NCI-H526 treated with DMSO at 0.1 percent for 48 hours (cell line): ENCODE measurements around the gene PRR29.
"Not testable (repeated sequence)": the region's sequence is repeated elsewhere in the genome, so short reads cannot be mapped to it uniquely, and the experiment has no call there.

Experiments used
- DNase-seq: peaks from one replicate; lab custom pipeline; 2025; lab: John Stamatoyannopoulos, UW

The PRR29 gene

GRCh38 chr17:63974594-63975192 lies 23.5 kb upstream of the PRR29 start:
- DNase-seq = no peak

DNA sequence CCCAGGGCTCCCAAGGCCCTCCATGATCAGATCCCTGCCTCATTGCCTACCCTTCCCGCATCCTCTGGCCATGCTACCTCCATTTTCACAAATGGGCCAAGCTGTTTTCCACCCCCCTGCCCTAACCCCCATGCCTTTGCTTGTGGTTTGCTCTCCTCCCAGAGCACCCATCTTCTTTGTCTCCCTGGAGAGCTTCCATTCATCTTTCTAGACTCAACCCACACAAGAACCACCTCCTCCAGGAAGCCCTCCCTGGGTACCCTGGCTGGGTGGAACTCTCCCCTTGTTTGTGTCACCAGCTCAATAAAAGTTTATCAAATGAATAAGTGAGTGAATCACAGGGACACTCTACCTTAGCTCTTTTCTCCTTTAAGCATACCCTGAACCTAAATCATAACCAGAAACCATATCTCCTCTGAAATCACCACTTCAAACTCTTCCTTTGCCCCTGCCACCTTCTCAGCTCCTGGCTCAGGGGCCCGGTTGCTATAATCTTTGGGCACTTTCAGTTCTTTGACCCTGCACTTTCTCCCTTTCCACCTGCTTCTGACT lies 22.5 kb upstream of the PRR29 start:
- no peak for DNase-seq

DNA sequence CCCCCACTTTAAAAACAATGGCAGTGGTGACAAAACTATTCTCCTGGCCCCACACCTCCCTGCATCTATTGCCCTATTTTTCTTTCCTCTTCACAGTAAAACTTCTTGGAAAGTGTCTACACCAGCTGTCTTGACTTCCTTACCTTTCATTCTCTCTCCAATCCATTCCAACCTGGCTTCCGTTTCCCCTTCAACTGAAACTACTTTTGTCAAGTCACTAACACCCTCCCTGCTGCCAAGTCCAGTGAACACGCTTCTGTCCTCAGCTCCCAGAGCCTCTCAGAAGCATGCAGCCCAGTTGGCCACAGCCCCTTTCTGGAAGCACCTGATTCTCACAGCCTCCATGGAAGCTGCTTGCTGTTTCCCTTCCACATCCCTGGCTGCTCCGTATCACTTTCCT lies 21.4 kb upstream of the PRR29 start:
- DNase-seq = no peak

GRCh38 chr17:63978272-63979200 lies 19.6 kb upstream of the PRR29 start:
- no peak for DNase-seq

GRCh38 chr17:63982641-63983040 lies 15.5 kb upstream of the PRR29 start:
- not testable (repeated sequence) for DNase-seq

- no peak for DNase-seq
Measured at GRCh38 chr17:63983320-63983719, 14.8 kb upstream of the PRR29 start.

DNA sequence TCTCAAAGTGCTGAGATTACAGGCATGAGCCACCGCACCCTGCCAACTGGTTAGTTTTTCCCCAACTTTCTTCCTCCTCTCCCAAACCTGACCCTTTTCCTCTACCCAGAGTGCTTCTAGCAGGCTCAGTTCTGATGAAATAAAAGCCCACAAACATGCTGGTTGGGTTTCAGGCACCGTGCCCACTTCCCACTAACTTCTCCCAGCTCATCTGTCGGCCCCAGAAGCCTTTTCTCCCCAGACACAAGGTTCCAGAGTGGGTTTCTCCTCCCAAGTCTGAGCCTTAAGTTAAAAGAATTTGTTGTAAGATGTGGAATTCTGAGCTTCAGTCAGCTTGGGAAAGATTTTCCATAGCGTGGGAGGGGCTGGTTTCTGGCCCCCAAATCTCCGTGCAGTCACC lies 13.9 kb upstream of the PRR29 start:
- DNase-seq = no peak

GRCh38 chr17:63984651-63985386 lies 13.3 kb upstream of the PRR29 start:
- DNase-seq = no peak

GRCh38 chr17:63985387-63986140 lies 12.6 kb upstream of the PRR29 start:
- DNase-seq = no peak

DNA sequence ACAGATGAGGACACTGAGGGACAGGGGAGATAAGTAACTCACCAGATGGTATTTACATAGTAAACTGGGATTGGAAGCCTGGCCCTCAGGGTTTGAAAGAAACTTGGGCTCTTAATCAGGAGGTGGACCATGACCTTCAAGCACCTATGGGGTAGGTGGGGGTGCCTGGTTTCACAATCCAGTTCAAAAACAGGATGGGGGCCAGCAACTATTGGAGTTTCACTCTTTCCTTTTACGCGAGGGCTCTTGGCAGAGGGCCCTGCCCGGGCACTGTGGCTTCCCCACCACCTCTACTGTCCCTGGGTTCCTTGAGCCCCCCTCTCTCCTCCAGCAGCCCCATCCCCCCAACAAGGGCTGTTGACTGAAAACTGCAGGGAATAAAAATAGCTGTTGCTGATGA lies 11.3 kb upstream of the PRR29 start:
- no peak for DNase-seq

DNA sequence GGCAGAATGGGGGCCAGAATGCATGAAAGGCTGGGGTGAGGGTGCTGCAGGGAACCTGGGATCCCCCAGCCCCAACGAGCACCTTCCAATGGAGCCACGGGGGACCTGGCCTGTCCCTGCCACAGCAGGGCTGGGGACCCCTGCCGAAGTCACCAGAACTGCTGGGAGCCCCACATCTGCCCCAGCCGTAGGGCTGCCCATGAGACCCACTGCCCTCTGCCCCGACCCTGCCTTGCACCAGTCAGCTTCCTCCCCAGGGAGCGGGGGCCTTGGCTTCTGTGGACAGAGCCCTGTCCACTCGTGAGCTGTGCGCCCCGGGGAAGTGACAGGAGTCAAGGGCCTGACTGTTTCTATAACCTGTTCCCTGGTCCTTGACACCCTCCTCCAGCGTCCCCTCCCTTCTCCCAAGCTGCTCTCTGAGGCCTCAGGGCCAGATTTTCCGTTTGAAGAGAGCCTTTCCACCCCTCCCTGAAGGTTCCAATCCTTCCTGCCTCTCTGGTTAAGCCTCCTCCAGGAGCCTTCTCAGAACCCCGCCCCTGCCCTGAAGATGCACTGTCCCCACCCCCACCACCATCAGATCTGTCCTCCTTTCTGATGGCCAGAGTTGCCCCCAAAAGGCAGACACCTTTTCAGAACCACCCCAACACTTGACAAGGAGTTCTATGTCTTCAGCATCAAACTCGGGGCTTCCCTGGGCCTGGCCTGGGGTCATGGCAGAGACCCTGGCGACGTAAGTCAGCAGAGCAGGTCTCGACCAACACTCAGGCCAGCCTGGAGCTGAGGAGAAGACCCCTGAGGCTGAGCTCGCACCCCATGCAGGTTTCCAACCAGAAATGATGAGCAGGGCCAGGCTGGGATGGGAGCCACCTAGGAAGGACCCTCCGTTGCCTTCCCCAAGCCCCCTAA lies 10.7 kb upstream of the PRR29 start:
- no peak for DNase-seq

- no peak for DNase-seq
Measured at GRCh38 chr17:63988127-63988478, 10.0 kb upstream of the PRR29 start.

- DNase-seq = no peak
Measured at GRCh38 chr17:63988741-63989621, 9.2 kb upstream of the PRR29 start.

- no peak for DNase-seq
Measured at GRCh38 chr17:63989622-63990345, 8.4 kb upstream of the PRR29 start.

GRCh38 chr17:63991611-63992010 lies 6.5 kb upstream of the PRR29 start:
- DNase-seq = no peak

- DNase-seq = no peak
Measured at GRCh38 chr17:63993368-63993985, 4.7 kb upstream of the PRR29 start.

GRCh38 chr17:63995626-63996025 lies 2.5 kb upstream of the PRR29 start:
- no peak for DNase-seq

DNA sequence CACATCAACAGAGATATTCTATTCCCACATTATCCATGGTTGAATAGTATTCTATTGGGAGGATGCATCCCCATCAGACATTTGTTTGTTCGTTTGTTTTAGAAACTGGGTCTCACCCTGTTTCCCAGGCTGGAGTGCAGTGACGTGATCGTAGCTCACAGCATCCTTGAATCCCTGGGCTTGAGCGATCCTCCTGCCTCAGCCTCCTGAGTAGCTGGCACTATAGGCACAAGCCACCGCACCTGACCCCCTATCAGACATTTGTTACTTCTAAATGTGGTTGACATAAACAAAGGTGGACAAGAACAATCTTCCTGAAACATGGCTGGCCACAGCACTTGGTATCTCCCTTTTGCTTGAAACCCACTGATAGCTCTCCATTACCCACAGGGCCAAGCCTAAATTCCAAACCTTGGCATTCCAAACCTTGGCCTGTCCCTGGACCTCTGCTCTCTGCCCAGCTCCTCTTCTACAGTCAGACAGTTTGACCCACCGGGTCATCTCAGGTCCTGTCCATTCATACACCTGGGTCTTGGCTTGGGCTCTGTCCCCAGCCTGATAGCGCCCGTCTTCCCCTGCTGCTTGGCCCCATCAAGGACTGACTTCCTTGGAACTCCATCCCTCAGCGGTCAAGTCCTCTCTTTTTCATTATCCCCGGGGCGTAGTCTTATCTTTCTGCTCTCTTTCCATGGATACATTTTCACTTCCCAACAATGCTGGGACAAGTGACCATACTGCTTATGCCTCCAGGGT lies 1.5 kb upstream of the PRR29 start:
- no peak for DNase-seq
